ENCODE measurements around the gene MRPL44. TPM values are rescaled to one million over a fixed set of nuclear protein-coding genes. Genes with fewer than 3 reads are reported as not detected.

Gene MRPL44
- total and polyA plus RNA-seq, 2 of the 13 experiments (the other 11 are each of a cell fraction or from before 2014, with no cell fraction given), result 38.4 to 78.0 TPM

DNA sequence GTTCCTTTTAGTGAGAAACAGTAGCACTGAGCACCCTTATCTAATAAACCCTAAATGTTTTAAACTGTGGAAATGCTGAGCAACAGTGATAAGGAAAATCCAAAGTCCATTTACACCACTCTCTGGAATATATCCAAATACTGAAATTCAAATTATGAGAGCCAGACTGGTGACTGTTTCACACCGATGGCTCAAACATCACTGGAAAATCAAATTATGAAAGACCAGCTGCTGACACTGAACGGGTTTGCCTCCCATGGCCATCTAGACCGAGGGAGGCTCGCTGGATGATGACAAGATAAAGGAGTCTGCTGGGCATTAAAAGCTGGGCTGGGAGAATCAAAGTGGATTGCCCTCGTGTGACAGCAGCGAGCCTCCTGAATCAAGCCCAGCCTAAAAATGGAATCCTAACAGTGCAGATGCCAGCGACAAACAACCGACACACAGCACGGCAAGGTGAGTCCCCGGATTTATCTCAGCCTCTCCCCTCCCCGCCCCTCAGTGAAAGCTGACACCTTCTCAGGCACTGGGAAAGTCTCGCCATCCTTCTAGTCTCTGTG, 51.5 kb downstream of the MRPL44 start:
- ChIA-PET POLR2A (interaction anchor here (0.8 to 1.9 kb wide), 6 partner anchors 11 to 137 kb away, joined by 3 to 7 read pairs (median 4); no protein-coding TSS in a partner anchor), CTCF (ENCODE audit: low intra/inter-chr PET ratio, low total read pairs) (no interaction called here)
- Histone ChIP-seq H3K36me3 (replicated peaks in 1 of 2; ENCODE audit: control insufficient read depth in 1 of 2, insufficient read depth in 2 of 2, low read length in 2 of 2) (no peaks in the 10 kb centered on the region), H3K4me2 (ENCODE audit: low read depth, low read length) (peak overlapping the region; percentile 58), H3K9me3 (ENCODE audit: low read length) (no peaks in the 10 kb centered on the region), H3K27me3 (ENCODE audit: control insufficient read depth in 1 of 2, insufficient read depth in 2 of 2, low read length in 2 of 2) (no peaks in the 10 kb centered on the region), H3K79me2 (ENCODE audit: insufficient read depth, low read length) (no peaks in the 10 kb centered on the region), H3K4me3 (replicated peaks in 1 of 3; ENCODE audit: insufficient read depth in 1 of 3, low read depth in 2 of 3, low read length in 3 of 3) (peak overlapping the region in 2 of 3 experiments; percentile 12 to 15; a peak in 3 of 6 replicates), H3K27ac (ENCODE audit: extremely low read length, insufficient read depth, low read length) (no peak overlapping the region), H3K9ac (ENCODE audit: insufficient read depth, low read depth, low read length) (no peak overlapping the region), H4K20me1 (ENCODE audit: insufficient read depth, low read length) (no peaks in the 10 kb centered on the region), H2AFZ (ENCODE audit: low read length) (no peak overlapping the region), H3K4me1 (ENCODE audit: insufficient read depth, low read length) (peaks cover 34% of the 10 kb centered on the region)
- intact Hi-C loops (cut with micrococcal nuclease; ENCODE audit: unreplicated experiment) (no loop called here), in situ Hi-C loops (cut with HindIII; ENCODE audit: extremely low pct_ligation_motif_present, low pct_unique_long_range_greater_than_20kb) (no loop called here)
- 28% methylated on average over 11 of the region's 12 CpGs for WGBS (ENCODE audit: low lambda C conversion rate)
- no TSS peak for BruUV-seq (replicated peaks)
- ATAC-seq (peak; percentile 84), DNase-seq (ENCODE audit: low spot score) (peak; percentile 53), FAIRE-seq (no peak)
- no peak for TF ChIP-seq LCORL (IDR thresholded peaks at IDR 0.05)
- 0 out of 2 replicates have a peak, but pooled peaks have one; percentile 39 for TF ChIP-seq LCORL (CRISPR knock-in tag; IDR thresholded peaks at IDR 0.05)
- TF ChIP-seq ZNF263 (CRISPR knock-in tag; IDR thresholded peaks at IDR 0.05), result no peak
- TF ChIP-seq KLF16 (CRISPR knock-in tag; IDR thresholded peaks at IDR 0.05), result no peak
- no peak for TF ChIP-seq CHD4 (IDR thresholded peaks at IDR 0.05; ENCODE audit: borderline replicate concordance, low read length)
- TF ChIP-seq, protein P1, sequence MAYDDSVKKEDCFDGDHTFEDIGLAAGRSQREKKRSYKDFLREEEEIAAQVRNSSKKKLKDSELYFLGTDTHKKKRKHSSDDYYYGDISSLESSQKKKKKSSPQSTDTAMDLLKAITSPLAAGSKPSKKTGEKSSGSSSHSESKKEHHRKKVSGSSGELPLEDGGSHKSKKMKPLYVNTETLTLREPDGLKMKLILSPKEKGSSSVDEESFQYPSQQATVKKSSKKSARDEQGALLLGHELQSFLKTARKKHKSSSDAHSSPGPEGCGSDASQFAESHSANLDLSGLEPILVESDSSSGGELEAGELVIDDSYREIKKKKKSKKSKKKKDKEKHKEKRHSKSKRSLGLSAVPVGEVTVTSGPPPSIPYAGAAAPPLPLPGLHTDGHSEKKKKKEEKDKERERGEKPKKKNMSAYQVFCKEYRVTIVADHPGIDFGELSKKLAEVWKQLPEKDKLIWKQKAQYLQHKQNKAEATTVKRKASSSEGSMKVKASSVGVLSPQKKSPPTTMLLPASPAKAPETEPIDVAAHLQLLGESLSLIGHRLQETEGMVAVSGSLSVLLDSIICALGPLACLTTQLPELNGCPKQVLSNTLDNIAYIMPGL (CRISPR knock-in tag; IDR thresholded peaks at IDR 0.05; ENCODE audit: borderline replicate concordance in 1 of 2, low read depth in 1 of 2), result no peak
- peak; percentile 63; the same call in 1 of the 2 replicates for TF ChIP-seq TBX2 (CRISPR knock-in tag; IDR thresholded peaks at IDR 0.05; ENCODE audit: borderline replicate concordance)
- no peak for TF ChIP-seq TCF7L2 (IDR thresholded peaks at IDR 0.05; ENCODE audit: low read depth, low read length)
- no peak for TF ChIP-seq GFI1 (CRISPR knock-in tag; IDR thresholded peaks at IDR 0.05; ENCODE audit: borderline replicate concordance)
- no peak for TF ChIP-seq PAF1 (CRISPR knock-in tag; IDR thresholded peaks at IDR 0.05)
- no peak for TF ChIP-seq ZFP36L1 (CRISPR knock-in tag; IDR thresholded peaks at IDR 0.05)
- TF ChIP-seq NFE2 (CRISPR knock-in tag; IDR thresholded peaks at IDR 0.05), result no peak; the same call in 1 of the 2 replicates
- TF ChIP-seq SRSF1 (optimal IDR thresholded peaks at IDR 0.05; ENCODE audit: low read depth, low read length), result no peak
- peak in 1 of 2 experiments; percentile 0; a peak in 1 of 4 replicates for TF ChIP-seq MAFK (conservative IDR thresholded peaks at IDR 0.05 in 1 of 2, IDR thresholded peaks at IDR 0.05 in 1 of 2; ENCODE audit: low read length in 2 of 2)
- TF ChIP-seq, protein P2, sequence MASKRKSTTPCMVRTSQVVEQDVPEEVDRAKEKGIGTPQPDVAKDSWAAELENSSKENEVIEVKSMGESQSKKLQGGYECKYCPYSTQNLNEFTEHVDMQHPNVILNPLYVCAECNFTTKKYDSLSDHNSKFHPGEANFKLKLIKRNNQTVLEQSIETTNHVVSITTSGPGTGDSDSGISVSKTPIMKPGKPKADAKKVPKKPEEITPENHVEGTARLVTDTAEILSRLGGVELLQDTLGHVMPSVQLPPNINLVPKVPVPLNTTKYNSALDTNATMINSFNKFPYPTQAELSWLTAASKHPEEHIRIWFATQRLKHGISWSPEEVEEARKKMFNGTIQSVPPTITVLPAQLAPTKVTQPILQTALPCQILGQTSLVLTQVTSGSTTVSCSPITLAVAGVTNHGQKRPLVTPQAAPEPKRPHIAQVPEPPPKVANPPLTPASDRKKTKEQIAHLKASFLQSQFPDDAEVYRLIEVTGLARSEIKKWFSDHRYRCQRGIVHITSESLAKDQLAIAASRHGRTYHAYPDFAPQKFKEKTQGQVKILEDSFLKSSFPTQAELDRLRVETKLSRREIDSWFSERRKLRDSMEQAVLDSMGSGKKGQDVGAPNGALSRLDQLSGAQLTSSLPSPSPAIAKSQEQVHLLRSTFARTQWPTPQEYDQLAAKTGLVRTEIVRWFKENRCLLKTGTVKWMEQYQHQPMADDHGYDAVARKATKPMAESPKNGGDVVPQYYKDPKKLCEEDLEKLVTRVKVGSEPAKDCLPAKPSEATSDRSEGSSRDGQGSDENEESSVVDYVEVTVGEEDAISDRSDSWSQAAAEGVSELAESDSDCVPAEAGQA (IDR thresholded peaks at IDR 0.05; ENCODE audit: low read depth), result no peak
- TF ChIP-seq, protein P2 (CRISPR knock-in tag; IDR thresholded peaks at IDR 0.05; ENCODE audit: borderline replicate concordance), result no peak
- peak; percentile 32; the same call in 1 of the 2 replicates for TF ChIP-seq NFE2L2 (IDR thresholded peaks at IDR 0.05; ENCODE audit: low read length)

Measured in HepG2 (cell line).